Measurements from ENCODE around the gene ERFE.

Gene ERFE

DNA sequence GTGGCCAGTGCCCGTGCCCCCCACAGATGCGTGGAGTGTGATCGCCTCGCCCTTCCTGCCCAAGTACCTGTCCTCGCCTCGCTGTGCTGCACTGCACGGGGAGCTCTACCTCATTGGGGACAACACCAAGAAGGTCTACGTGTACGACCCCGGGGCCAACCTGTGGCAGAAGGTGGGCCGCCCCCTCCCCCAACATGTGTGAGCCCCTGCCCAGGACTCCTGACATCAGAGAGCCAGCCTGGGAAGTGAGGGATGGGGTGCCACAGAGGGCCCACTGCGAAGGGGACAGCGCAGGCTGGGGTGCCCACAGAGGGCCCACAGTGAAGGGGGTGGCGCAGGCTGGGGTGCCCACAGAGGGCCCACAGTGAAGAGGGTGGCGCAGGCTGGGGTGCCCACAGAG lies 9.8 kb upstream of the ERFE start:
- Histone ChIP-seq H3K4me1 (ENCODE audit: control insufficient read depth in 1 of 2, insufficient read depth in 2 of 2, low read length in 2 of 2) (peaks cover 0 to under 1% of the 10 kb centered on the region in 2 donors), H3K9ac (ENCODE audit: low read depth in 1 of 2, low read length in 2 of 2) (no peak overlapping the region), H3K9me3 (ENCODE audit: control insufficient read depth in 1 of 2, low read length in 2 of 2) (no peaks in the 10 kb centered on the region), H3K27me3 (ENCODE audit: control insufficient read depth in 1 of 2, insufficient read depth in 2 of 2, low read length in 2 of 2) (no peaks in the 10 kb centered on the region), H3K36me3 (ENCODE audit: control insufficient read depth in 1 of 2, insufficient read depth in 2 of 2, low read length in 2 of 2) (no peaks in the 10 kb centered on the region), H3K4me3 (ENCODE audit: low read depth in 1 of 2, low read length in 2 of 2) (no peak overlapping the region), H3K27ac (ENCODE audit: low read depth, low read length) (no peak overlapping the region)

DNA sequence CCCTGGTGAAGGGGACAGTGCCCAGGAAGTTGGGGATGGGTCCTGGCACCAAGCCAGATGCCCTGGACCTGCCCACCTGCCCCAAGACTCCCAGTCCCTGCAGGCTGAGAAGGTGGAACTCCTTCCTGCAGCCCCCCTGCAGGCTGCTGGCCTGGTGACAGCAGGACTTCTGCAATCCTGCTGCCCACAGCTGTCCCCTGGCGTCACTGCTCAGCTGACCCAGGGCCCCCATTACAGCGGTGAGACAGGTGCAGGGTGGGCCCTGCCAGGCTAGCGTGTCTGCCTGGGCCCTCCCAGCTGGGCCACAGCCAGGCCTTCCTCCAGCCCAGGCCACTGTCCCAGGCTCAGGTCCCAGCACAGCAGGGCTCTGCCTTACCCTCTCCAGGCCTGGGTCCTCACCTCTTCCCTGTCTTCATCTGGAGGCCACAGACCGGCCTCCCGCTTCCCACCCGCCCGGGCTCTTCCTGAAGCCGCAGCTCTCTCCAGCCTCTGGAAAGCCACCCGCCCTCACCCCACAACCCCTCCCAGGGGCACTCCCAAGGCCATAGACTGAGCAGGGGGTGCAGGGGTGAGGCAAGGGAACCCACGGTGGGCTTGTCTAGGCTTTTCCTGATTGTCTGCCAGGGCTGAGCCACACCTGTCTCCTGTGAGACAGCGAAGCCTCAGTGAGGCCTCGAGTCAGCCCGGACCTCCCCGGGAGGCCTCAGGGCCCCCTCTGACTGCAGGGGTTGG lies 8.8 kb upstream of the ERFE start:
- no peak overlapping the region for H3K4me3 ChIP-seq (ENCODE audit: low read depth in 1 of 2, low read length in 2 of 2)
- H3K9ac ChIP-seq (ENCODE audit: low read depth in 1 of 2, low read length in 2 of 2), result no peak overlapping the region
- H3K27me3 ChIP-seq (ENCODE audit: control insufficient read depth in 1 of 2, insufficient read depth in 2 of 2, low read length in 2 of 2), result no peaks in the 10 kb centered on the region
- no peaks in the 10 kb centered on the region for H3K9me3 ChIP-seq (ENCODE audit: control insufficient read depth in 1 of 2, low read length in 2 of 2)
- no peaks in the 10 kb centered on the region for H3K36me3 ChIP-seq (ENCODE audit: control insufficient read depth in 1 of 2, insufficient read depth in 2 of 2, low read length in 2 of 2)
- H3K27ac ChIP-seq (ENCODE audit: low read depth, low read length), result no peak overlapping the region
- H3K4me1 ChIP-seq (ENCODE audit: control insufficient read depth in 1 of 2, insufficient read depth in 2 of 2, low read length in 2 of 2), result no peaks in the 10 kb centered on the region

DNA sequence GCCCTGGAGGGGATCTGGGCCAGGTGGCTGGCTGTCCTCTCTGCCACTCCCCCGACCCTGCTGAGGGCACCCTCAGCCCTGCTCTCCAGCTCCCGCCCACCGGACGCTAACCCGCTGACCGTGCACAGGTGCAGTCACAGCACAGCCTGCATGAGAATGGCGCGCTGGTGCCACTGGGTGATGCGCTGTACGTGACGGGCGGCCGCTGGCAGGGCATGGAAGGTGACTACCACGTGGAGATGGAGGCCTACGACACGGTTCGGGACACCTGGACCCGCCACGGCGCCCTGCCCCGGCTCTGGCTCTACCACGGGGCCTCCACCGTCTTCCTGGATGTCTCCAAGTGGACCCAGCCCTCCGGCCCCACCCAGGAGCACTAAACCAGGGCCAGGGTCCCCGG lies 8.1 kb upstream of the ERFE start:
- Histone ChIP-seq H3K4me1 (ENCODE audit: control insufficient read depth in 1 of 2, insufficient read depth in 2 of 2, low read length in 2 of 2) (no peaks in the 10 kb centered on the region), H3K9me3 (ENCODE audit: control insufficient read depth in 1 of 2, low read length in 2 of 2) (no peaks in the 10 kb centered on the region), H3K4me3 (ENCODE audit: low read depth in 1 of 2, low read length in 2 of 2) (no peak overlapping the region)

GRCh38 chr2:238151205-238151604 lies 7.6 kb upstream of the ERFE start:
- Histone ChIP-seq H3K27ac (ENCODE audit: low read depth, low read length) (no peak overlapping the region), H3K9ac (ENCODE audit: low read depth in 1 of 2, low read length in 2 of 2) (no peak overlapping the region), H3K36me3 (ENCODE audit: control insufficient read depth in 1 of 2, insufficient read depth in 2 of 2, low read length in 2 of 2) (no peaks in the 10 kb centered on the region), H3K27me3 (ENCODE audit: control insufficient read depth in 1 of 2, insufficient read depth in 2 of 2, low read length in 2 of 2) (no peaks in the 10 kb centered on the region), H3K4me3 (ENCODE audit: low read depth in 1 of 2, low read length in 2 of 2) (no peak overlapping the region), H3K4me1 (ENCODE audit: control insufficient read depth in 1 of 2, insufficient read depth in 2 of 2, low read length in 2 of 2) (no peaks in the 10 kb centered on the region), H3K9me3 (ENCODE audit: control insufficient read depth in 1 of 2, low read length in 2 of 2) (no peaks in the 10 kb centered on the region)

More for the DNA sequence above, 8.1 kb upstream of the ERFE start:
- no peak overlapping the region for H3K9ac ChIP-seq (ENCODE audit: low read depth in 1 of 2, low read length in 2 of 2)
- no peak overlapping the region for H3K27ac ChIP-seq (ENCODE audit: low read depth, low read length)
- H3K36me3 ChIP-seq (ENCODE audit: control insufficient read depth in 1 of 2, insufficient read depth in 2 of 2, low read length in 2 of 2), result no peaks in the 10 kb centered on the region
- no peaks in the 10 kb centered on the region for H3K27me3 ChIP-seq (ENCODE audit: control insufficient read depth in 1 of 2, insufficient read depth in 2 of 2, low read length in 2 of 2)

- no peaks in the 10 kb centered on the region for H3K4me1 ChIP-seq (ENCODE audit: control insufficient read depth in 1 of 2, insufficient read depth in 2 of 2, low read length in 2 of 2)
- no peak overlapping the region for H3K9ac ChIP-seq (ENCODE audit: low read depth in 1 of 2, low read length in 2 of 2)
- H3K36me3 ChIP-seq (ENCODE audit: control insufficient read depth in 1 of 2, insufficient read depth in 2 of 2, low read length in 2 of 2), result no peaks in the 10 kb centered on the region
- no peak overlapping the region for H3K27ac ChIP-seq (ENCODE audit: low read depth, low read length)
- no peak overlapping the region for H3K4me3 ChIP-seq (ENCODE audit: low read depth in 1 of 2, low read length in 2 of 2)
- H3K9me3 ChIP-seq (ENCODE audit: control insufficient read depth in 1 of 2, low read length in 2 of 2), result no peaks in the 10 kb centered on the region
- no peaks in the 10 kb centered on the region for H3K27me3 ChIP-seq (ENCODE audit: control insufficient read depth in 1 of 2, insufficient read depth in 2 of 2, low read length in 2 of 2)
Observed at GRCh38 chr2:238151628-238152235, 7.0 kb upstream of the ERFE start.

DNA sequence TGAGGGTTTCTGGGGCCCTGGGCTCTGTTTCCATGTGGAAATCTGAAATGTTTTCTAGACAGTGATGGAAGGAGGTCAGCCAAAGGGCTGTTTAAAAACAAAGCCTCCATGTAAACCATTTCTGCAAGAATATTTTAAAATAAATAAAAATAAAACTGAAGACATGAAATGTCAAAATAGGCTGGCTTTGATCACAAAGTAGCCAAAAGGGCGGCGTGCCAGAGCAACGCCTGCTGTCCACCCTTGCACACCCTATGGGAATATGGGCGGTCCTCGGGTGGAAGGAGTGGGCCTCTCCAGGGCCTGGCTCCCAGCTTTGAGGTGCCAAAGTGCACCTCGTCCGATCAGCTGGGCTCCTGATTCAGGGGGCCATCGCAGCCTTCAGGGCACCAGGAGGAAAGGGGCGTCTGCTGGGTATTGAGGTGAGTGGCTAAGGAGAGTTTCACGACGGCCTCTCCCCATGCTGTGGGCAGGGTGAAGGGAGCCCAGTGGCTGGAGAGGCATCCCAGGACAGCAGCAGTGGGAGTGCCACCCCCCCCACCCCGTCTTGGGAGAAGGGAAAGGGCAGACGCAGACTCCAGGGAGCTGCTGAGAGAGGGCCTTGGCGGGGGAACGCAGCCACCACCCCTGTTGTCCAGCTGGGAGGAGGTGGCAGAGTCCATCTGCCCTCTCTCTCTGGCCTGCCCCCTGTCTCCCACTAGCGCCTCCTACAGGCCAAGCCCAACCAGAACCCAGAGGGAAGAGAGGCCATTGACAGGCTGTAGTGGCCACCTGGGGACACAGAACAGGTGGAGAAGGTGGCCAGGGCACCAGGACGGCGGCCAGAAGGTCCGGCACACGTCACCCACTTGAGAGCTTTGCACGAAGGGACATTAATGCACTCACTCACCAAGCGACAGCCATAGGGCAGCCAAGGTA lies 5.7 kb upstream of the ERFE start:
- H3K36me3 ChIP-seq (ENCODE audit: control insufficient read depth in 1 of 2, insufficient read depth in 2 of 2, low read length in 2 of 2), result no peaks in the 10 kb centered on the region
- H3K27me3 ChIP-seq (ENCODE audit: control insufficient read depth in 1 of 2, insufficient read depth in 2 of 2, low read length in 2 of 2), result no peaks in the 10 kb centered on the region
- no peaks in the 10 kb centered on the region for H3K9me3 ChIP-seq (ENCODE audit: control insufficient read depth in 1 of 2, low read length in 2 of 2)
- peaks cover under 1 to 2% of the 10 kb centered on the region in 2 donors for H3K4me1 ChIP-seq (ENCODE audit: control insufficient read depth in 1 of 2, insufficient read depth in 2 of 2, low read length in 2 of 2)
- no peak overlapping the region for H3K27ac ChIP-seq (ENCODE audit: low read depth, low read length)
- no peak overlapping the region for H3K4me3 ChIP-seq (ENCODE audit: low read depth in 1 of 2, low read length in 2 of 2)
- no peak overlapping the region for H3K9ac ChIP-seq (ENCODE audit: low read depth in 1 of 2, low read length in 2 of 2)

GRCh38 chr2:238154570-238154969 lies 4.2 kb upstream of the ERFE start:
- Histone ChIP-seq H3K9me3 (ENCODE audit: control insufficient read depth in 1 of 2, low read length in 2 of 2) (no peaks in the 10 kb centered on the region), H3K36me3 (ENCODE audit: control insufficient read depth in 1 of 2, insufficient read depth in 2 of 2, low read length in 2 of 2) (no peaks in the 10 kb centered on the region), H3K4me3 (ENCODE audit: low read depth in 1 of 2, low read length in 2 of 2) (no peak overlapping the region), H3K27me3 (ENCODE audit: control insufficient read depth in 1 of 2, insufficient read depth in 2 of 2, low read length in 2 of 2) (peaks cover under 1 to 5% of the 10 kb centered on the region in 2 donors), H3K4me1 (ENCODE audit: control insufficient read depth in 1 of 2, insufficient read depth in 2 of 2, low read length in 2 of 2) (peaks cover 7 to 9% of the 10 kb centered on the region in 2 donors), H3K27ac (ENCODE audit: low read depth, low read length) (no peak overlapping the region), H3K9ac (ENCODE audit: low read depth in 1 of 2, low read length in 2 of 2) (no peak overlapping the region)

- Histone ChIP-seq H3K9me3 (ENCODE audit: control insufficient read depth in 1 of 2, low read length in 2 of 2) (no peaks in the 10 kb centered on the region), H3K27ac (ENCODE audit: low read depth, low read length) (no peak overlapping the region), H3K9ac (ENCODE audit: low read depth in 1 of 2, low read length in 2 of 2) (no peak overlapping the region), H3K4me1 (ENCODE audit: control insufficient read depth in 1 of 2, insufficient read depth in 2 of 2, low read length in 2 of 2) (peaks cover 7 to 9% of the 10 kb centered on the region in 2 donors), H3K36me3 (ENCODE audit: control insufficient read depth in 1 of 2, insufficient read depth in 2 of 2, low read length in 2 of 2) (no peaks in the 10 kb centered on the region), H3K27me3 (ENCODE audit: control insufficient read depth in 1 of 2, insufficient read depth in 2 of 2, low read length in 2 of 2) (peaks cover 7 to 8% of the 10 kb centered on the region in 2 donors), H3K4me3 (ENCODE audit: low read depth in 1 of 2, low read length in 2 of 2) (no peak overlapping the region)
Observed at GRCh38 chr2:238155051-238155760, 3.6 kb upstream of the ERFE start.

GRCh38 chr2:238155761-238156694 lies 2.7 kb upstream of the ERFE start:
- peaks cover 8 to 12% of the 10 kb centered on the region in 2 donors for H3K27me3 ChIP-seq (ENCODE audit: control insufficient read depth in 1 of 2, insufficient read depth in 2 of 2, low read length in 2 of 2)
- H3K9ac ChIP-seq (ENCODE audit: low read depth in 1 of 2, low read length in 2 of 2), result no peak overlapping the region
- H3K4me1 ChIP-seq (ENCODE audit: control insufficient read depth in 1 of 2, insufficient read depth in 2 of 2, low read length in 2 of 2), result peaks cover 7 to 9% of the 10 kb centered on the region in 2 donors
- H3K27ac ChIP-seq (ENCODE audit: low read depth, low read length), result no peak overlapping the region
- no peaks in the 10 kb centered on the region for H3K9me3 ChIP-seq (ENCODE audit: control insufficient read depth in 1 of 2, low read length in 2 of 2)
- no peaks in the 10 kb centered on the region for H3K36me3 ChIP-seq (ENCODE audit: control insufficient read depth in 1 of 2, insufficient read depth in 2 of 2, low read length in 2 of 2)
- no peak overlapping the region for H3K4me3 ChIP-seq (ENCODE audit: low read depth in 1 of 2, low read length in 2 of 2)
